GM18505 (cell line): ENCODE measurements around the gene NEK6.

Source experiments
- ATAC-seq: cut with Tn5 transposase; IDR thresholded peaks from one replicate; pipeline ENCODE4 v1.9.1; 2021; ENCODE audit not compliant: unreplicated experiment
- POLR2A ChIP-seq: IDR thresholded peaks from 4 replicates; pipeline ENCODE4 v1.6.1; 2011; ENCODE audit warnings: borderline replicate concordance; ENCODE audit not compliant: insufficient read depth, insufficient read length; ENCODE audit errors: extremely low read depth

NEK6 gene

GRCh38 chr9:124369231-124369797 is 111.6 kb downstream of the NEK6 start:
- ATAC-seq, result no peak
- no peak for TF ChIP-seq POLR2A

DNA sequence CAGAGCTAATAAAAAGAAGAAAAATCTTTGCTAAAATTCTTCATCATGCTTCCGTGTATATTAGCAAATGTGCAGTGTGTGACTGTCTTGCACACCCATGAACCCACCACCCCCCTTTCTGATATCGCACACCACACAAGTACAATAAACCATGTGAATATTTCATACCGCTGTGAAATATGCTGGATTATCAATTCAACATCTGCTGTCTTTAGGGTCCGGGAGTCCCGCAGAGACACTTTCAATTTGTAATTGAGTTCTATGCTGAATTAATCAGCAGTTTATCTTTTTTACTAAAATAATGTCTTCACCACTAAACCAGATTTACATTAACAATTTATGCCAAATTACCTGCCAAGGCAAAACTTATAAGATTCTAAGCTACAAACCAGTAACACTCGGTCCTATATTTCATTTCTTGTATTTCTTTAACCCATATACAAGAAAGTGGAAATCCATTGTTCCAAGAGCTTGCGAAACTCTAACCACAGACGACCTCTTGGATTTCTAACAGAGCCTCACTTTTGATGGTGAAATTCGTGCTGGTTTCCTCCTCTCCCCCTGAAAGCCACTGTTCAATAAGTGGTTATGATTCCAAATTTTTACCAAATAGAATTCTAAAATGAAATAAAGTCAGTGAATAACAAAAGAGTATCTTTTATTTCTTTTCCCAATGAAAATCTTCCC is 113.3 kb downstream of the NEK6 start:
- ATAC-seq, result no peak
- no peak for TF ChIP-seq POLR2A

- no peak for ATAC-seq
- no peak for TF ChIP-seq POLR2A
Observed at GRCh38 chr9:124372038-124372437, 114.3 kb downstream of the NEK6 start.

DNA sequence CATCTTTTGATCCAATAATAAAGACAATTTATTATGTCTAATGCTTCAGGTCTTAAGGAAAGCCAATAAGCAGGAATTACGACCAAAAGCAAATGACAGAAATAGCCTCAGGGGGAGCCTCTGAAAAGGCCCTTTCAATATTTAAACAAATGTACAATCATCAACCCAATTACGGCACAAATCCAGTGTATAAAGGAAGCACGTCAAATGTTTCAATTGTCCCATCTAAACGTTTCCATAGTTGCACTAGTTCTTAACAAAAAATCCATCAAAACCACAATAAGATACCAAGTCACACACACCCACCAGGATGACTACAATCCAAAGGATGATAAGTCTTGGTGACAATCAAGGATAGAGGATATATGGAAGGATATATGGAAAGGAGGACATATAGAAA is 115.6 kb downstream of the NEK6 start:
- TF ChIP-seq POLR2A, result no peak
- ATAC-seq, result no peak

DNA sequence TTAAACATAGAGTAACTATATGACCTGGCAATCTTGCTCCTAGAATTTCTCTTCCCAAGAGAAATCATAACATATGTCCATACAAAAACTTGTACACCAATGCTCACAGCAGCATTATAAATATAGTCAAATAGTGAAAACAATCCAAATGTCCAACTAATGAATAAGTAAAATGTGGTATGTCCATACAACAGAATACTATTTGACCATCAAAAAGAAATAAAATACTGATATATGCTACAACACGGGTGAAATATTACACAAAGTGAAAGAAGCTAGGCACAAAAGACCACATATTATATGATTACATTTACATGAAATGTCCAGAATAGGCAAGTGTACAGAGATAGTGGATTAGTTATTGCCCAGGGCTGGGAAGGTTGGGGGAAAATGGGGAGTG is 116.1 kb downstream of the NEK6 start:
- TF ChIP-seq POLR2A, result no peak
- ATAC-seq, result no peak

DNA sequence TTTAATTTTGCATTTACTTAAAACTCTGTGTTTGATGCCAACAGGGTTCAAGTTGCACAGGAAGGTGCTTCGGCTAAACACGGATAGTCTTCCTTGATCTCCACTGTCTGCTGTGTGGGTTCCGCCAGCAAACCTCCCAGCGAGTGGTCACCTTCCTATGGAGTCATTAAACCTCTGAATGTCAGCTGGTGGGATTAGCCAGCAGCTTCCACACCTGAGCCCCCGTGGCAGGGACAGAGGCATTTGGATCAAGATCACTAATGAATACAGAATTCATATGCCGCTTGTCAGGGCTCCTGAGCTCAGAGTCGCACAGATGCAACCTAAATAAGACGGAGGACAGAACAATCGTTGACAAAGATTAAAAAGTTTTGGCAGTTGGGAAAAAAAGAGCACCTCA is 118.0 kb downstream of the NEK6 start:
- no peak for ATAC-seq
- TF ChIP-seq POLR2A, result no peak

- no peak for TF ChIP-seq POLR2A
Observed at GRCh38 chr9:124376329-124376728, 118.6 kb downstream of the NEK6 start.

GRCh38 chr9:124377551-124378406 is 120.0 kb downstream of the NEK6 start:
- TF ChIP-seq POLR2A, result no peak
- ATAC-seq, result no peak

More at GRCh38 chr9:124376329-124376728, 118.6 kb downstream of the NEK6 start:
- no peak for ATAC-seq

DNA sequence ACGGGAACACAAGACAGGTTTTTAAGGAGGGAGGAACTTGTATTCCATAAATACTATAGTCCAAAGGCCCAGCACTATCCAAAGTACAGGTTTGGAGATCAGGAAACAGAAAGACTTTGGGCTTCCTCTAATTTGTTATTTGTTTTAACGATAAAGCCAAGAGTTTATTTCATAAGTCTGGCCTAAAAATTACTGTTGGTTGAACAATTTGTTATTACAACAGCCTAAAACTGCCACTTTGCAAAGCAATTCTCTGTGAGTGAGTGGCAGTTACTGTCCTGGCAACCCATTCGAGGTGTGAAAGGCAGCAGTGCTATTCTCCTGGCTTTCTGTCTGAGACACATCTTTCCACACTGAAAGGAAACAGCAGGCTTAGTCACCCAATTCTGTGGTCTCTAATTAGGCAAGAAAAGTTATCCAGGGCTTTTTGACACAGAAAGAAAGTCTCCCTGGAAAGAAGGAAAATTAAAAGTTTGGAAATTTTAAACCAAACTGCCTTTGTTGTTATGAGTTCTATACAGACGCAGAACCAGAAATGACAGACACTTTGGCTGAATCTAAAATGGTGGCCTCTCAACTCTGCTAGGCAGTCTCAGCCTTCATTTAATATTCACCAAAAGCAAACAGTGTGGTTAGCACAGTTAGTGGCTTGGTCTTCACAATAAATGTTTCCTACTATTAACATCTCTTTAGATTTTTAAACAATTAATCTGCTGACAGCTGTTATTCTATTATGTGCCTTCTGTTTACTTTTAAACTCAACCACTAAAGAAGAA is 123.6 kb downstream of the NEK6 start:
- TF ChIP-seq POLR2A, result no peak
- no peak for ATAC-seq

- no peak for ATAC-seq
- TF ChIP-seq POLR2A, result no peak
Observed at GRCh38 chr9:124384210-124384609, 126.5 kb downstream of the NEK6 start.

GRCh38 chr9:124384846-124385245 is 127.1 kb downstream of the NEK6 start:
- ATAC-seq, result no peak
- no peak for TF ChIP-seq POLR2A

GRCh38 chr9:124385623-124386022 is 127.9 kb downstream of the NEK6 start:
- no peak for TF ChIP-seq POLR2A
- ATAC-seq, result no peak

DNA sequence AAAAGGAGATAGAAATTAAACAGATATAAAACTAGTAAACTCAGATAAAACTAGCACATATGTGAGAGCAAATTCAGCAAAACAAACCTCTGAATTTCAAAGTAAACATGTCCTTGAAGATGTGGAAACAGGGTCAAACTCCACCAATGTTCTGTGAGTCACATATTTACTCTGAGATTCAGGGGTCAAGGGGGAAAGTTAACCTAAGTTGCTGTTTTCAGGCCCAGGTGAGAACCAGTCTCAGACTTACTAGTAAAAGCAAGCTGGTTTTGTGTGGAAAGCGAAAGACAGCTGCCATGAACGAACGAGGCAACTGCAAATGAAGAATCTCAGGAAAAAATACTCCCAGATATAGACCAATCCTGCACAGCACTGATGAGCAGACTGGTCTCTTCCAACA is 128.5 kb downstream of the NEK6 start:
- ATAC-seq, result no peak
- no peak for TF ChIP-seq POLR2A

DNA sequence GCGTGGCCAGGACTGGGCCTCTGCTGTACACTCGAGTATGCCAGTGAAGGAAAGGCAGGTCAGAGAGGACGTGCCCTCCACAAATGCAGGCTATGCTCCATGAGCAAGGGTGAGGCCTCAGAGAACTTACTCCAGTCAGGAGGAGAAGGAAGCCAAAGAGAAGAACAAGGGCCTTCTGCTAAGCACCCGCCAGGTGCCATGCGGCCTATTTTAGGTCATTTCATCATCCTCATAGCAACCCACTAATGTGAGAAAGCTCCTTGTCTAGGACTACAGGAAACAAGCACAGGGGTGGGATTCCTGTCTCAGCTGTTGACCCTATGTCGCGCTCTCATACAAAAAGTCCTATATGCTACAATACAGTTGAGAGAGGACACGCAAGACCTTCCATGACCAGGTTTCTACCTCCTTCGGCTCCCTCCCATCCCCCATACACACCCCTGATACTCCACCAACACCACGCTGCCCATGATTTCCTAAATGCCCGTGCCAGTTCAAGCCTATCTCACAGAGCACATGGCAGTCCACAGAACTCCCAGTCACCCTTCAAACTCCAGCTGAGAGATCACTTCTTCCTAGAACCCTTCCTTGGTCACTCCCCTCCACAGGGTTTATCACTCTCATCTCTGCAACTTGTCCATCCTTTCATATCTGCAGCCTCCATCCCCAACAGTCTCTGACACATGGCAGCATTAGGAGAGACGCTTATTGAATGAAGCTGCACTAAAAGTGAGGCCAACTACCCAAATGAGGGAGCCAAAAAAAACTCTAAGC is 130.7 kb downstream of the NEK6 start:
- no peak for ATAC-seq

More for the DNA sequence above, 130.7 kb downstream of the NEK6 start:
- no peak for TF ChIP-seq POLR2A
